SH-SY5Y (cell line): ENCODE measurements around the gene CWC22.

Source experiments
- GATA2 ChIP-seq: IDR thresholded peaks from 2 replicates; pipeline ENCODE4 v1.6.1; 2011; ENCODE audit warnings: mild to moderate bottlenecking, low read depth, low read length
- GATA3 ChIP-seq: IDR thresholded peaks from 2 replicates; pipeline ENCODE4 v1.6.1; 2011; ENCODE audit warnings: low read depth, mild to moderate bottlenecking, low read length, moderate library complexity

DNA sequence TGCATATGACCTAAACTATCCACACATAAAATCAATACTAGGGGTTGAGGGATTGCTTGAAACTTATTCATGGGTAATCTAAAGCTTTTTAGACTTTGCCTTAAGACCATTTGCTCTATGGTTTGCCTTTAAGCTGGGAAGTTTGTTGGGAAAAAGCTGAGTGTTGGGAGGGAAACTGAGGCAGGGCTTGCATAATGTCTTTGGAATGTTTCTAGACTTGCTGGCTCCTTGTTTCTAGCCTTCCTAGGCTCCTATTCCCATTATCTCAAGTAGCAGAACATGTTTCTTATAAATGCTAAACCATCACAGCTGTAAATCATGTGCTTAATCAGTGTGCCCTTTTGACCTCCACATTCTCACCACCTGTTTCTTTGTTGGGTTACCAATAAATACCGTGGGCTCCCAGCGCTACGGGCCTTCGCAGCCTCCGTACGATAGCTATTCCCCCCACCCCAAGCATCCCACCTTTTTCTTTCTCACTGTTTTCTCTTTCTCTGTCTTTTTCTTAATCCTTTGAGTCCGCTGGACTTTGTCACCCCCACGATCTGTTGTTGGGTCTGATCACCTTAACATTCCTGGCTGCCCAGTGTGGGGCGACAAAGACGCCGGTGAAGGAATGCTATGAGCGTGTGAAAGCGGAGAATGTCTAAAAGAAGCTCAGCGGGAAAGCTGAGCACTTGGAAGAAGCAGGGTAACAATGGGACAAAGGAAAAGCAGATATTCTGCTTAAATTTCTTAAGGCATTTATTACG, 49.4 kb upstream of the CWC22 start:
- TF ChIP-seq GATA2 (no peak), GATA3 (no peak)
